ENCODE data around the gene IRF8. TPM values are rescaled to one million over a fixed set of nuclear protein-coding genes. Genes with fewer than 3 reads are reported as not detected.
A peak's percentile ranks its signal among the peaks of the same experiment; 100 is the strongest.

Gene IRF8
- total and polyA plus RNA-seq, 2 of the 4 experiments (the other 2 are of a cell fraction), result not detected

DNA sequence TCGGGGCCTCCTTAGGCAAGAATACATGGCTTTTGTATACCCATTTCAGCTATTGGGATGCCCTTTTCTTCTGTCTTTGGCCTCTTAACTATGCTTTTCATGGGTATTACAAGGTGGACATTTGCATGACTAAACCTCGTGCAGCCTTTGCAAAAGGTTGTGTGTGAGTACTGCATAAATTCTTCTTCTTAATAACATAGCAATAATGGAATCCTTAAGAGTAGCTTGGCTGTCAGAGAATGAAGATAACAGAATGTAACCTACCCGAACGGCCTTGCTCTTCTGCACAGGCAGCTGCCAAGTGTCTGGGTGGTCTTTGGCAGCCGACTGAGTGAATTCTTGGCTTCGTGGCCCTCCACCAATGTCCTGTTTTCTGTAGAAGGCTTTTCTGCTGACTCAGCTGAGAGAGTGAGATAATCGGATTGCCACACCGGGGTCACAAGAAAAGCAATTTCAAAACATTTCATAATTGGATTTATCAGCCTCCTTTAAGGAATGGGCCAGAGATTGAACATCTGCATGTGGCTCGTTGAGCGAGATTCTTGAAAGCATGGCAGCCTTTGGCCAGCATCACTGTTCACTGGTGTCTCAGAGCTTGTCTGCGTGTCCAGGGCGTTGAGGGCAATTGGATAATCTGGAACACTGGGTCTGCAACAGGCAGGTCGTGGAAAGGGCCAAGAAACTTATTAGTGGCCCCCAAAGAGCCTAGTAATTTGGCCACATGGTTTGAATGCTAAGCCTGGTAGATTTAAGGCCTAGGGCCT is 13.4 kb downstream of the IRF8 start:
- Histone ChIP-seq H3K9me1 (ENCODE audit: insufficient read depth, low read length) (no peaks in the 10 kb centered on the region), H2AFZ (replicated peaks; ENCODE audit: low read length, poor library complexity) (no peak overlapping the region), H3K4me2 (ENCODE audit: low read depth, low read length) (no peak overlapping the region), H3K23ac (ENCODE audit: low read depth, low read length) (no peak overlapping the region), H3K4me3 (ENCODE audit: insufficient read depth, low read depth, low read length) (no peak overlapping the region), H4K20me1 (ENCODE audit: insufficient read depth, low read length) (no peaks in the 10 kb centered on the region), H3K14ac (replicated peaks; ENCODE audit: low read depth, low read length) (no peak overlapping the region), H4K8ac (ENCODE audit: low read depth in 2 of 2, low read length in 2 of 2) (no peak overlapping the region), H2BK120ac (ENCODE audit: low read depth, low read length) (no peak overlapping the region), H2AK9ac (replicated peaks; ENCODE audit: low read depth, low read length, poor library complexity) (no peak overlapping the region), H3K56ac (ENCODE audit: extremely low read depth, insufficient read depth, low read length) (no peak overlapping the region), H3K36me3 (ENCODE audit: control insufficient read depth, insufficient read depth, low read length) (no peaks in the 10 kb centered on the region), H3K27ac (ENCODE audit: insufficient read depth, low read length) (no peak overlapping the region; the same call in 1 of the 2 replicates), H3K9me3 (ENCODE audit: control insufficient read depth, insufficient read depth, low read length) (no peaks in the 10 kb centered on the region), H3K27me3 (ENCODE audit: control insufficient read depth, insufficient read depth, low read length) (peaks cover 56% of the 10 kb centered on the region), H3K4ac (ENCODE audit: low read depth, low read length) (no peak overlapping the region), H4K5ac (ENCODE audit: low read depth, low read length) (no peak overlapping the region), H2BK5ac (ENCODE audit: low read depth, low read length, poor library complexity, severe bottlenecking) (no peak overlapping the region), H4K91ac (ENCODE audit: insufficient read depth, low read depth, low read length) (no peak overlapping the region), H2BK15ac (ENCODE audit: low read depth, low read length) (no peak overlapping the region), H3K9ac (ENCODE audit: low read depth, low read length) (no peak overlapping the region), H2BK20ac (ENCODE audit: low read depth, low read length) (no peak overlapping the region), H2AK5ac (ENCODE audit: low read depth, low read length) (no peak overlapping the region), H3K79me1 (ENCODE audit: low read depth in 1 of 2, low read length in 2 of 2) (no peaks in the 10 kb centered on the region), H3K4me1 (ENCODE audit: control insufficient read depth, insufficient read depth, low read length) (peaks cover 4% of the 10 kb centered on the region; the same call in 1 of the 2 replicates), H3K18ac (ENCODE audit: low read depth, low read length) (no peak overlapping the region)
- TF ChIP-seq MAFK (IDR thresholded peaks at IDR 0.05; ENCODE audit: low read depth, low read length), result peak; percentile 98
- peak; percentile 33; the same call in 1 of the 2 replicates for TF ChIP-seq CEBPB (IDR thresholded peaks at IDR 0.05; ENCODE audit: low read depth, low read length)
- TF ChIP-seq POLR2A (IDR thresholded peaks at IDR 0.05; ENCODE audit: low read depth, low read length), result no peak
- 21% methylated on average over 7 of the region's 13 CpGs; no CpG with 5 or more reads in 1 of the 2 experiments for WGBS, 2 experiments (ENCODE audit: extremely low coverage in 2 of 2, insufficient read length in 1 of 2)
- ChIA-PET POLR2A (ENCODE audit: unreplicated experiment) (no interaction called here), CTCF (no interaction called here)
- BruUV-seq (replicated peaks), result no TSS peak
- DNase-seq, result peak; percentile 36
- peak; percentile 76 for ATAC-seq (ENCODE audit: low read depth)
- intact Hi-C loops (cut with micrococcal nuclease) (no loop called here), in situ Hi-C loops (cut with MboI; ENCODE audit: low sequenced_read_pairs) (no loop called here), dilution Hi-C loops (cut with HindIII; ENCODE audit: low sequenced_read_pairs, unreplicated experiment) (no loop called here)
